HG03457 (cell line): Measurements from ENCODE around the gene FRMPD1.
A peak's percentile ranks its signal among the peaks of the same experiment; 100 is the strongest.
"Not testable (repeated sequence)": the region's sequence is repeated elsewhere in the genome, so short reads cannot be mapped to it uniquely, and the experiment has no call there.

Source experiments
- ATAC-seq: cut with Tn5 transposase; IDR thresholded peaks from one replicate; pipeline ENCODE4 v1.9.1; 2021; ENCODE audit warnings: moderate number of reproducible peaks; ENCODE audit not compliant: unreplicated experiment

FRMPD1 gene

GRCh38 chr9:37732086-37732741 lies 81.5 kb downstream of the FRMPD1 start:
- no peak for ATAC-seq

GRCh38 chr9:37732952-37733351 lies 82.2 kb downstream of the FRMPD1 start:
- ATAC-seq, result no peak

- no peak for ATAC-seq
These were observed 88.5 kb downstream of the FRMPD1 start for GRCh38 chr9:37739222-37739621.

GRCh38 chr9:37740128-37740527 lies 89.4 kb downstream of the FRMPD1 start:
- ATAC-seq, result no peak

- ATAC-seq, result no peak
These were observed 90.0 kb downstream of the FRMPD1 start for GRCh38 chr9:37740631-37741328.

- ATAC-seq, result no peak
These were observed 95.2 kb downstream of the FRMPD1 start for GRCh38 chr9:37745970-37746369.

- no peak for ATAC-seq
These were observed 95.9 kb downstream of the FRMPD1 start for GRCh38 chr9:37746448-37747270.

GRCh38 chr9:37747271-37747753 lies 96.6 kb downstream of the FRMPD1 start:
- ATAC-seq, result no peak

GRCh38 chr9:37749129-37749528 lies 98.4 kb downstream of the FRMPD1 start:
- ATAC-seq, result no peak

GRCh38 chr9:37751186-37751585 lies 100.4 kb downstream of the FRMPD1 start:
- no peak for ATAC-seq

GRCh38 chr9:37751704-37752103 lies 101.0 kb downstream of the FRMPD1 start:
- ATAC-seq, result not testable (repeated sequence)

- ATAC-seq, result not testable (repeated sequence)
These were observed 101.4 kb downstream of the FRMPD1 start for GRCh38 chr9:37752112-37752511.

- ATAC-seq, result no peak
These were observed 102.1 kb downstream of the FRMPD1 start for GRCh38 chr9:37752642-37753488.

- ATAC-seq, result peak; percentile 73
These were observed 102.9 kb downstream of the FRMPD1 start, which contains the start of gene TRMT10B for GRCh38 chr9:37753489-37754190. TRMT10B (plus strand) TSS chr9:37753805; CDS start chr9:37761932, 8,127 bp downstream.

- ATAC-seq, result no peak
These were observed 108.0 kb downstream of the FRMPD1 start for GRCh38 chr9:37758747-37759146.

- ATAC-seq, result no peak
These were observed 109.8 kb downstream of the FRMPD1 start for GRCh38 chr9:37760416-37761161.

GRCh38 chr9:37761511-37761910 lies 110.8 kb downstream of the FRMPD1 start:
- no peak for ATAC-seq

- ATAC-seq, result not testable (repeated sequence)
These were observed 114.5 kb downstream of the FRMPD1 start for GRCh38 chr9:37765263-37765662.

- ATAC-seq, result no peak
These were observed 118.6 kb downstream of the FRMPD1 start for GRCh38 chr9:37769306-37769705.
